GM12864 (cell line): Measurements from ENCODE around the gene MIEN1.
"Not testable (repeated sequence)": the region's sequence is repeated elsewhere in the genome, so short reads cannot be mapped to it uniquely, and the experiment has no call there.

Experiments
- DNase-seq: peaks from one replicate; pipeline ENCODE4 v3.0.0-alpha.2; 2011; ENCODE audit warnings: low read depth
- H3K4me3 ChIP-seq: 2 replicates; pipeline ENCODE4 v1.5.1; 2011; ENCODE audit warnings: mild to moderate bottlenecking, low read depth, low read length, control low read depth
- CTCF ChIP-seq: IDR thresholded peaks from 2 replicates; pipeline ENCODE4 v1.5.1; 2011; ENCODE audit warnings: low read depth, mild to moderate bottlenecking, moderate library complexity, low read length, control low read depth, inconsistent platforms; ENCODE audit errors: missing control alignments

MIEN1 gene

GRCh38 chr17:39772415-39772814, 42.1 kb upstream of the MIEN1 start:
- no peak overlapping the region; the same call in 1 of the 2 replicates for H3K4me3 ChIP-seq
- no peak for DNase-seq
- TF ChIP-seq CTCF = no peak

- H3K4me3 ChIP-seq = no peak overlapping the region
- DNase-seq = no peak
- no peak for TF ChIP-seq CTCF
Measured at GRCh38 chr17:39769974-39770587, 39.7 kb upstream of the MIEN1 start.

- TF ChIP-seq CTCF = no peak
- no peak overlapping the region for H3K4me3 ChIP-seq
- no peak for DNase-seq
Measured at GRCh38 chr17:39767147-39767546, 36.8 kb upstream of the MIEN1 start.

GRCh38 chr17:39765766-39766165, 35.4 kb upstream of the MIEN1 start:
- no peak overlapping the region for H3K4me3 ChIP-seq
- DNase-seq = no peak
- no peak for TF ChIP-seq CTCF

- no peak overlapping the region for H3K4me3 ChIP-seq
- DNase-seq = no peak
- TF ChIP-seq CTCF = no peak
Measured at GRCh38 chr17:39765175-39765574, 34.8 kb upstream of the MIEN1 start.

GRCh38 chr17:39764171-39764570, 33.8 kb upstream of the MIEN1 start:
- not testable (repeated sequence) for DNase-seq, H3K4me3 ChIP-seq

GRCh38 chr17:39763051-39763820, 32.9 kb upstream of the MIEN1 start:
- DNase-seq = no peak
- H3K4me3 ChIP-seq = no peak overlapping the region
- no peak for TF ChIP-seq CTCF
